ENCODE results near the gene ZIC4. TPM values are rescaled to one million over a fixed set of nuclear protein-coding genes. Genes with fewer than 3 reads are reported as not detected.

Gene ZIC4
- total and polyA plus RNA-seq, 10 donors, result not detected

DNA sequence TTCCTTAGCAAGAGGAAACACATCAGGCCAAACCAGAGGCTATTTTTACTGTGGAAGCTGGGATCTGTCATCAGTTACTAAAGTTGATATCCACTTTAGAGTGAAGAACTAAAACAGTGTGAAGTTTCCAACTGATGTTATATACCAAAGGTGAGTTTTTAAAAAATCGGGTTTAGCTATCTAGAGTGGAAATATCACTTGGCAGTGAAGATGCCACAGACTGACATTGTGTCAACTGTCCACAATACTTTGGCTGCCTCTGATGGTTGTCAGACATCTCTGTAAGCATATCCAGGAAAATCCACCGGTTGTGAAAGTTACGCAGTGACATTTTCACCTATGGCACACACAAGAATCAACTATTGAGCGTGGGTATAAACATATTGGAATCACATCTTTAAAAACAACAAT, 12.0 kb upstream of the ZIC4 start:
- TF ChIP-seq, protein P1, sequence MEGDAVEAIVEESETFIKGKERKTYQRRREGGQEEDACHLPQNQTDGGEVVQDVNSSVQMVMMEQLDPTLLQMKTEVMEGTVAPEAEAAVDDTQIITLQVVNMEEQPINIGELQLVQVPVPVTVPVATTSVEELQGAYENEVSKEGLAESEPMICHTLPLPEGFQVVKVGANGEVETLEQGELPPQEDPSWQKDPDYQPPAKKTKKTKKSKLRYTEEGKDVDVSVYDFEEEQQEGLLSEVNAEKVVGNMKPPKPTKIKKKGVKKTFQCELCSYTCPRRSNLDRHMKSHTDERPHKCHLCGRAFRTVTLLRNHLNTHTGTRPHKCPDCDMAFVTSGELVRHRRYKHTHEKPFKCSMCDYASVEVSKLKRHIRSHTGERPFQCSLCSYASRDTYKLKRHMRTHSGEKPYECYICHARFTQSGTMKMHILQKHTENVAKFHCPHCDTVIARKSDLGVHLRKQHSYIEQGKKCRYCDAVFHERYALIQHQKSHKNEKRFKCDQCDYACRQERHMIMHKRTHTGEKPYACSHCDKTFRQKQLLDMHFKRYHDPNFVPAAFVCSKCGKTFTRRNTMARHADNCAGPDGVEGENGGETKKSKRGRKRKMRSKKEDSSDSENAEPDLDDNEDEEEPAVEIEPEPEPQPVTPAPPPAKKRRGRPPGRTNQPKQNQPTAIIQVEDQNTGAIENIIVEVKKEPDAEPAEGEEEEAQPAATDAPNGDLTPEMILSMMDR (IDR thresholded peaks at IDR 0.05 in 8 of 11, conservative IDR thresholded peaks at IDR 0.05 in 3 of 11), result no peak
- TF ChIP-seq POLR2AphosphoS5 (IDR thresholded peaks at IDR 0.05) (no peak), POLR2A (IDR thresholded peaks at IDR 0.05) (no peak)

DNA sequence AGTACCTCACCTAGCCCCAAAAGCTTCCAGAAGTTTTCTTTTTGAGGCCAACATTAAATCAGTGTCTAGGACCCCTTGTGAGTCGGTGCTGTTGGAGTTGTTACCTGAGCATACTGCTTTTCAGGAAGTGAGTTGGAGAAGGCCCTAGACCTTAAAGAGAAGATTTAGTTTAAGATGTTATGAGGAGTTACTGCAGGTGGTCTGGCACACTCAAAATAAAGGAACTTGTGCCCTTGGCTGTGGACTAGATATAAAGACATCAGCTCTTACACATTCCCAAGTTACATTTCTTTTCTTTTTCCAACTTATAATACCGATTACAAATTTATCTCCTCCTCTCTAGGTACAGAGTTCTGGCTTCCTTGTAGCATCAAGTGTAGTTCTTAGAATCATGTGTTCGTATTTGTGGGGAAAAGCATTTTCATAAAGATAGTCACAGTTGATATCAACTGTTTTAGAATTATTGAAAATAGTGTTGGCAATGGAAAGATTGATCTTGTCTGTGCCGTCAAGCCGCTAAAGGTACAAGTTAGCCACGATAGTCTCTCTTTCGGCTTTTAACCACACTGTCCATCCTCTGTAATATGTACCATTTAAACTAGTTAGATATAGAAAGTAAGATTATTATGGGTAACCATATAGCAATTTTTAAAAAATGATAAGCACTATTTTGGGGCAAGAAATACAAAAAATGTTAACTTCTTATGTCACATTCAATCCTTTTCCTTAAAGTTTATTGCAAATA, 11.4 kb upstream of the ZIC4 start:
- H3K4me3 ChIP-seq, result no peak overlapping the region

More for the DNA sequence above, 12.0 kb upstream of the ZIC4 start:
- H3K9me3 ChIP-seq, result peaks cover 0 to 27% (median 0%) of the 10 kb centered on the region in 8 donors
- peaks cover 13 to 100% (median 96%) of the 10 kb centered on the region in 7 donors for H3K27me3 ChIP-seq (replicated peaks in 1 of 7)
- no peak for DNase-seq
- peaks cover 0 to 14% (median 12%) of the 10 kb centered on the region in 6 donors for H3K4me1 ChIP-seq
- WGBS, 5 donors, result 17 to 28% (median 18%) methylated on average over 4 of the region's 4 CpGs
- no peaks in the 10 kb centered on the region for H3K36me3 ChIP-seq
- no peak overlapping the region for H3K27ac ChIP-seq
- H3K4me3 ChIP-seq, result no peak overlapping the region
- intact Hi-C loops (cut with DNase I; ENCODE audit: low total_unique reads), result no loop called here

DNA sequence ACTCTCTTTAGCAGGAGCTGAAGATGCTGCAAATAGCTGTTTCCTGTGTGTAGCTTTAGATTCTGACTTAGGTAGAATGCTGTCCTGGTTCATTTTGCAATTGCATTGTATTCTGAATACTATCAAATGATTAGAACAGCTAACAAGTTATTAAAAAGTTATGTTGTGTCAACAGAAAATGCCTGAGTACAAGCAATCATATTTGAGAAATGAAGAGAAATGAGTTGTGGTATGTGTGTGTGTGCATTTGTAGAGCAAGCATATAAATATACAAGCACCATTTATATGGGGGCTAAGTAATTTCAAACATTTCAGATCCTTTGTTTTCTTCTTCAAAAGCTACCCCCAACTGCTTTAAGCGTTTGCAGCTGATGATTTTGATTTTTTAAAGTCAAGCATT, 10.6 kb upstream of the ZIC4 start:
- TF ChIP-seq POLR2AphosphoS5 (IDR thresholded peaks at IDR 0.05) (no peak), POLR2A (IDR thresholded peaks at IDR 0.05) (no peak)
- TF ChIP-seq, protein P1 (IDR thresholded peaks at IDR 0.05 in 8 of 11, conservative IDR thresholded peaks at IDR 0.05 in 3 of 11), result no peak
- intact Hi-C loops (cut with DNase I; ENCODE audit: low total_unique reads), result no loop called here
- Histone ChIP-seq H3K27me3 (replicated peaks in 1 of 7) (peaks cover 21 to 100% (median 96%) of the 10 kb centered on the region in 7 donors), H3K4me3 (no peak overlapping the region), H3K36me3 (no peaks in the 10 kb centered on the region), H3K27ac (no peak overlapping the region), H3K4me1 (peaks cover 6 to 29% (median 24%) of the 10 kb centered on the region in 6 donors), H3K9me3 (peaks cover 0 to 28% (median 0%) of the 10 kb centered on the region in 8 donors)
- WGBS, 5 donors, result 2 to 9% (median 3%) methylated on average over 1 of the region's 1 CpG
- DNase-seq, result no peak

More for the DNA sequence above, 11.4 kb upstream of the ZIC4 start:
- peaks cover 0 to 23% (median 0%) of the 10 kb centered on the region in 8 donors for H3K9me3 ChIP-seq
- 28 to 37% (median 34%) methylated on average over 7 of the region's 7 CpGs for WGBS, 5 donors
- intact Hi-C loops (cut with DNase I; ENCODE audit: low total_unique reads), result no loop called here
- no peaks in the 10 kb centered on the region for H3K36me3 ChIP-seq
- TF ChIP-seq POLR2A (IDR thresholded peaks at IDR 0.05) (no peak), POLR2AphosphoS5 (IDR thresholded peaks at IDR 0.05) (no peak)
- TF ChIP-seq, protein P1 (IDR thresholded peaks at IDR 0.05 in 8 of 11, conservative IDR thresholded peaks at IDR 0.05 in 3 of 11), result no peak
- no peak for DNase-seq
- peaks cover 5 to 21% (median 18%) of the 10 kb centered on the region in 6 donors for H3K4me1 ChIP-seq
- peaks cover 18 to 100% (median 96%) of the 10 kb centered on the region in 7 donors for H3K27me3 ChIP-seq (replicated peaks in 1 of 7)
- H3K27ac ChIP-seq, result no peak overlapping the region

DNA sequence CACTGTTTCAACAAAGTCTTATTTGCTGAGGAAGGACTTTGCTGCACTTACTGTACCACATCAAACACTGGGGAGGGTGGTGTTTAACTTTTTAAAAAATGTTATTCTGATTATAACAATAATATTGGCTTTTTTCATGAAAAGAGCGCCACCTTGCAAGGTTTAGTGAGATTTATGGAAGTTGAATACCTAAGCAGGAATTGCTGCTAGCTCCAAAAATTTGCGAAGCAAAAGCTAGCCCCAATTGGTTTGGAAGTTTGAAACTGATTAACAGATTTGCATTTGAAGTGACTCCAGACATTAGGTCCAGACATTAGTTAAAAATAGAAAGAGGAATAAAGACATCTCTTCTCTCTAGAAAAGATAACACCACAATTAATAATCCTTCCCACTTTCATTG, 9.5 kb upstream of the ZIC4 start:
- no peak overlapping the region for H3K4me3 ChIP-seq
- intact Hi-C loops (cut with DNase I; ENCODE audit: low total_unique reads), result no loop called here
- TF ChIP-seq, protein P1 (IDR thresholded peaks at IDR 0.05 in 8 of 11, conservative IDR thresholded peaks at IDR 0.05 in 3 of 11), result no peak
- TF ChIP-seq POLR2A (IDR thresholded peaks at IDR 0.05), result no peak
- TF ChIP-seq POLR2AphosphoS5 (IDR thresholded peaks at IDR 0.05), result no peak
- 3 to 10% (median 5%) methylated on average over 2 of the region's 2 CpGs for WGBS, 5 donors
- H3K4me1 ChIP-seq, result peaks cover 10 to 39% (median 32%) of the 10 kb centered on the region in 6 donors
- DNase-seq, result no peak
- peaks cover 22 to 100% (median 96%) of the 10 kb centered on the region in 7 donors for H3K27me3 ChIP-seq (replicated peaks in 1 of 7)
- peaks cover 0 to 18% (median 0%) of the 10 kb centered on the region in 8 donors for H3K9me3 ChIP-seq
- H3K27ac ChIP-seq, result no peak overlapping the region
- H3K36me3 ChIP-seq, result no peaks in the 10 kb centered on the region
